NT2/D1 (cell line): ENCODE measurements around the gene PLXDC2.

ENCODE experiments used
- DNase-seq: peaks from one replicate; pipeline ENCODE4 v3.0.0-alpha.2; 2011; ENCODE audit warnings: low read depth, low spot score
- H3K27me3 ChIP-seq: 2 replicates; pipeline ENCODE4 v1.6.0; 2011; ENCODE audit warnings: mild to moderate bottlenecking; ENCODE audit not compliant: insufficient read length, insufficient read depth
- H3K36me3 ChIP-seq: 2 replicates; pipeline ENCODE4 v1.6.1; 2011; ENCODE audit warnings: mild to moderate bottlenecking, low read length, mixed read lengths; ENCODE audit not compliant: insufficient read depth, insufficient read length
- H3K4me1 ChIP-seq: 2 replicates; pipeline ENCODE4 v1.5.1; 2011; ENCODE audit not compliant: insufficient read depth, insufficient read length
- H3K4me3 ChIP-seq: 2 replicates; pipeline ENCODE4 v1.5.1; 2011; ENCODE audit warnings: low read depth; ENCODE audit not compliant: insufficient read length
- H3K9ac ChIP-seq: 2 replicates; pipeline ENCODE4 v1.6.0; 2011; ENCODE audit warnings: low read depth; ENCODE audit not compliant: insufficient read length
- H3K9me3 ChIP-seq: 2 replicates; pipeline ENCODE4 v1.5.1; 2011; ENCODE audit warnings: mild to moderate bottlenecking, low read length; ENCODE audit not compliant: insufficient read depth
- SUZ12 ChIP-seq: IDR thresholded peaks from 2 replicates; pipeline ENCODE4 v1.6.1; 2011; ENCODE audit not compliant: insufficient read length, insufficient read depth; ENCODE audit errors: extremely low read depth
- YY1 ChIP-seq: IDR thresholded peaks from 2 replicates; pipeline ENCODE4 v1.6.1; 2011; ENCODE audit not compliant: insufficient read length, insufficient read depth
- ZNF274 ChIP-seq: IDR thresholded peaks from 2 replicates; pipeline ENCODE4 v1.6.1; 2011; ENCODE audit warnings: mild to moderate bottlenecking, low read depth, low read length

The PLXDC2 gene

DNA sequence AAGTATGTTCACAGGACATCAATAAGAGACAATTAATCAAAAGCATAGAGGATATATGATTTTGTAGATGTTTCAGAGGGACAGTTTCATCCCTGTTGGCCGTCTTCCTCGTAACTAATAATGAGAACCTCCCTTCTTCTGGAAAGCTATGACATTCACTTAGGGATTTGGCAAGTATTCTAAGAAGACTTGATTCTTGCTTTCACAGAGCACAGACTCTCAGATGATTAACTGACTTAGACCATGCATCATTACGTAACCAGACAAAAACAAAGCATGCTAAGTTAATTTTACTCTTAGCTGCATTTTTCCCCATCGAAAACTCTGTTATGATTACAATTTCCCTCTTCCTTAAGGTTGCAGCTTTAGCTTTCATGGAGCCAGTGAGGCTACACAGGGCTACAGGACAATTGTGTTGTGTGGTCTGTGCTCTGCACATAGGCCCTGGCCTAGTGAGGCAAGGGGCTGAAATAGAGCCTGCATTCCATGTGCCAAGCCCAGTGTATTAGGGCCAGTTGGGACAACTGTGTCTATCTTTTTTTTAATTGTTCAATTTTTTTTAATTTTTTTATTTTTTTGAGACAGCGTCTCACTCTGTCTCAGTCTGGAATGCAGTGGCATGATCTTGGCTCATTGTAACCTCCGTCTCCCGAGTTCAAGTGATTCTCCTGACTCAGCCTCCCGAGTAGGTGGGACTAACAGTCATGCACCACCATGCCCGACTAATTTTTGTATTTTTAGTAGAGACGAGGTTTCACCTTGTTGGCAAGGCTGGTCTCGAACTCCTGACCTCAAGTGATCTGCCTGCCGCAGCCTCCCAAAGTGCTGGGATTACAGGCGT, 105.3 kb downstream of the PLXDC2 start:
- TF ChIP-seq ZNF274 (no peak), YY1 (no peak), SUZ12 (no peak)
- Histone ChIP-seq H3K27me3 (no peaks in the 10 kb centered on the region), H3K4me3 (no peak overlapping the region)

GRCh38 chr10:19922236-19922963, 106.2 kb downstream of the PLXDC2 start:
- no peak for TF ChIP-seq YY1
- TF ChIP-seq ZNF274: no peak
- no peak for TF ChIP-seq SUZ12
- Histone ChIP-seq H3K27me3 (no peaks in the 10 kb centered on the region), H3K4me1 (no peaks in the 10 kb centered on the region), H3K4me3 (no peak overlapping the region), H3K36me3 (no peaks in the 10 kb centered on the region), H3K9ac (no peak overlapping the region), H3K9me3 (no peaks in the 10 kb centered on the region)
- DNase-seq: no peak

More for the DNA sequence above, 105.3 kb downstream of the PLXDC2 start:
- H3K9me3 ChIP-seq: no peaks in the 10 kb centered on the region
- no peak overlapping the region for H3K9ac ChIP-seq
- no peaks in the 10 kb centered on the region for H3K4me1 ChIP-seq
- H3K36me3 ChIP-seq: no peaks in the 10 kb centered on the region
- DNase-seq: no peak

- no peak overlapping the region for H3K4me3 ChIP-seq
- TF ChIP-seq YY1 (no peak), SUZ12 (no peak), ZNF274 (no peak)
- H3K4me1 ChIP-seq: no peaks in the 10 kb centered on the region
- no peaks in the 10 kb centered on the region for H3K9me3 ChIP-seq
- H3K27me3 ChIP-seq: no peaks in the 10 kb centered on the region
- DNase-seq: no peak
- no peak overlapping the region for H3K9ac ChIP-seq
- H3K36me3 ChIP-seq: no peaks in the 10 kb centered on the region
These were observed 108.8 kb downstream of the PLXDC2 start for GRCh38 chr10:19925064-19925463.

GRCh38 chr10:19928936-19929335, 112.7 kb downstream of the PLXDC2 start:
- no peak overlapping the region for H3K9ac ChIP-seq
- TF ChIP-seq YY1 (no peak), ZNF274 (no peak), SUZ12 (no peak)
- no peaks in the 10 kb centered on the region for H3K4me1 ChIP-seq
- no peaks in the 10 kb centered on the region for H3K36me3 ChIP-seq
- H3K27me3 ChIP-seq: no peaks in the 10 kb centered on the region
- no peaks in the 10 kb centered on the region for H3K9me3 ChIP-seq
- no peak for DNase-seq
- H3K4me3 ChIP-seq: no peak overlapping the region

GRCh38 chr10:19929506-19930140, 113.4 kb downstream of the PLXDC2 start:
- H3K4me1 ChIP-seq: no peaks in the 10 kb centered on the region
- no peaks in the 10 kb centered on the region for H3K36me3 ChIP-seq
- TF ChIP-seq ZNF274: no peak
- H3K27me3 ChIP-seq: no peaks in the 10 kb centered on the region
- H3K9me3 ChIP-seq: no peaks in the 10 kb centered on the region
- no peak overlapping the region for H3K4me3 ChIP-seq
- DNase-seq: no peak
- no peak overlapping the region for H3K9ac ChIP-seq

GRCh38 chr10:19930936-19931893, 115.0 kb downstream of the PLXDC2 start:
- H3K4me3 ChIP-seq: no peak overlapping the region
- H3K4me1 ChIP-seq: no peaks in the 10 kb centered on the region
- H3K36me3 ChIP-seq: no peaks in the 10 kb centered on the region
- no peak overlapping the region for H3K9ac ChIP-seq
- no peaks in the 10 kb centered on the region for H3K9me3 ChIP-seq
- DNase-seq: no peak
- TF ChIP-seq YY1 (no peak), ZNF274 (no peak), SUZ12 (no peak)
- no peaks in the 10 kb centered on the region for H3K27me3 ChIP-seq
